GM23338 (cell line): ENCODE data around the gene DGKH. TPM values are rescaled to one million over a fixed set of nuclear protein-coding genes. Genes with fewer than 3 reads are reported as not detected.

Experiments used
- ATAC-seq: fragments of 200-7000 bp; cut with Tn5 transposase; 3 replicates; pipeline ENCODE4 v1.9.1; 2020
- DNase-seq: peaks from one replicate; pipeline ENCODE4 v3.0.0-alpha.2; 2015; ENCODE audit warnings: low spot score
- H2AFZ ChIP-seq: fragments of 200-600 bp; sonication (generic); 2 replicates; pipeline ENCODE4 v1.8.0; 2016; ENCODE audit warnings: antibody characterized with exemption, mild to moderate bottlenecking, moderate library complexity
- H3F3A ChIP-seq: fragments of 200-600 bp; sonication (generic); replicated peaks from 2 replicates; pipeline ENCODE4 v1.8.0; 2017; ENCODE audit warnings: antibody characterized with exemption, mixed run types, low read depth
- H3K27ac ChIP-seq: fragments of 200-600 bp; sonication (generic); 2 replicates; pipeline ENCODE4 v1.6.1; 2016; ENCODE audit warnings: low read depth
- H3K27me3 ChIP-seq: fragments of 200-600 bp; sonication (generic); 2 replicates; pipeline ENCODE4 v1.8.0; 2016; ENCODE audit warnings: mild to moderate bottlenecking, mixed run types, moderate library complexity; ENCODE audit not compliant: insufficient read depth
- H3K36me3 ChIP-seq: fragments of 200-600 bp; sonication (generic); 2 replicates; pipeline ENCODE4 v1.8.0; 2016; ENCODE audit warnings: mild to moderate bottlenecking; ENCODE audit not compliant: insufficient read depth
- H3K4me1 ChIP-seq: fragments of 200-600 bp; sonication (generic); 2 replicates; pipeline ENCODE4 v1.8.0; 2016; ENCODE audit warnings: mild to moderate bottlenecking, moderate library complexity; ENCODE audit not compliant: insufficient read depth
- H3K4me2 ChIP-seq: fragments of 200-600 bp; sonication (generic); 2 replicates; pipeline ENCODE4 v1.7.1; 2017; ENCODE audit warnings: mixed run types
- H3K4me3 ChIP-seq: fragments of 200-600 bp; sonication (generic); 2 replicates; pipeline ENCODE4 v1.6.1; 2016; ENCODE audit warnings: mixed run types
- H3K79me2 ChIP-seq: fragments of 200-600 bp; sonication (generic); replicated peaks from 2 replicates; pipeline ENCODE4 v1.8.0; 2017; ENCODE audit warnings: mild to moderate bottlenecking; ENCODE audit not compliant: insufficient read depth
- H3K9me2 ChIP-seq: fragments of 200-600 bp; sonication (generic); 2 replicates; pipeline ENCODE4 v1.8.0; 2017; ENCODE audit not compliant: insufficient read depth
- H4K20me1 ChIP-seq: fragments of 200-600 bp; sonication (generic); replicated peaks from 2 replicates; pipeline ENCODE4 v1.8.0; 2017; ENCODE audit warnings: mild to moderate bottlenecking; ENCODE audit not compliant: insufficient read depth
- H3K27ac Mint-ChIP-seq: 2 replicates; pipeline ENCODE4 v1.8.0; 2020; ENCODE audit warnings: inconsistent platforms, mild to moderate bottlenecking, moderate library complexity, mixed read lengths
- H3K27me3 Mint-ChIP-seq: 3 replicates; pipeline ENCODE4 v1.8.0; 2022; ENCODE audit warnings: low read depth, mild to moderate bottlenecking, moderate library complexity, mixed read lengths, inconsistent platforms; ENCODE audit not compliant: insufficient read depth, poor library complexity
- H3K36me3 Mint-ChIP-seq: 3 replicates; pipeline ENCODE4 v1.8.0; 2021; ENCODE audit warnings: low read depth, mild to moderate bottlenecking, inconsistent platforms, moderate library complexity, mixed read lengths
- H3K4me1 Mint-ChIP-seq: 3 replicates; pipeline ENCODE4 v1.8.0; 2020; ENCODE audit warnings: mild to moderate bottlenecking, inconsistent platforms, mixed read lengths
- H3K4me3 Mint-ChIP-seq: 3 replicates; pipeline ENCODE4 v1.8.0; 2021; ENCODE audit warnings: moderate library complexity, mild to moderate bottlenecking, inconsistent platforms, mixed read lengths
- H3K9me3 Mint-ChIP-seq: 3 replicates; pipeline ENCODE4 v1.8.0; 2020; ENCODE audit warnings: moderate library complexity, mild to moderate bottlenecking, inconsistent platforms, mixed read lengths
- CREB1 ChIP-seq: fragments of 250-450 bp; sonication (Bioruptor Pico); IDR thresholded peaks from 2 replicates; pipeline ENCODE4 v1.5.0; 2020; ENCODE audit warnings: low read depth, mild to moderate bottlenecking, moderate library complexity
- ETS1 ChIP-seq: IDR thresholded peaks from 2 replicates; pipeline ENCODE4 v1.6.1; 2016; ENCODE audit warnings: antibody characterized with exemption
- EZH2 ChIP-seq: fragments of 200-600 bp; sonication (generic); IDR thresholded peaks from one replicate; pipeline ENCODE4 v1.8.0; 2017; ENCODE audit warnings: antibody characterized with exemption, mild to moderate bottlenecking, low read depth; ENCODE audit not compliant: unreplicated experiment
- EZH2phosphoT487 ChIP-seq: fragments of 200-600 bp; sonication (generic); IDR thresholded peaks from one replicate; pipeline ENCODE4 v1.8.1; 2018; ENCODE audit warnings: antibody characterized with exemption; ENCODE audit not compliant: unreplicated experiment
- JUNB ChIP-seq: IDR thresholded peaks from one replicate; pipeline ENCODE4 v1.6.1; 2016; ENCODE audit warnings: antibody characterized with exemption; ENCODE audit not compliant: unreplicated experiment
- NANOG ChIP-seq: IDR thresholded peaks from 2 replicates; pipeline ENCODE4 v1.6.1; 2016; ENCODE audit warnings: antibody characterized with exemption, borderline replicate concordance
- REST ChIP-seq: IDR thresholded peaks from one replicate; pipeline ENCODE4 v1.6.1; 2018; ENCODE audit warnings: antibody characterized with exemption; ENCODE audit not compliant: unreplicated experiment
- STAT1 ChIP-seq: IDR thresholded peaks from one replicate; pipeline ENCODE4 v1.6.1; 2016; ENCODE audit warnings: antibody characterized with exemption; ENCODE audit not compliant: unreplicated experiment
- ZNF331 ChIP-seq: fragments of 250-450 bp; sonication (Bioruptor Pico); IDR thresholded peaks from 2 replicates; pipeline ENCODE4 v1.5.0; 2020; ENCODE audit warnings: low read depth, mild to moderate bottlenecking, moderate library complexity
- ZNF462 ChIP-seq: fragments of 250-450 bp; sonication (Bioruptor Pico); IDR thresholded peaks from 2 replicates; pipeline ENCODE4 v1.5.0; 2020; ENCODE audit warnings: mild to moderate bottlenecking, moderate library complexity
- polyA plus RNA-seq: library from polyadenylated mRNA; unstranded; fragments of >200 nt; fragmentation: Nextera tagmentation; extraction: Ambion mirVana; gene quantifications from 2 replicates; pipeline ENCODE4 v1.2.1, GENCODE V29; 2016
- total RNA-seq: library from RNA; depleted of rRNA; stranded (reverse); fragments of >200 nt; shearing (Covaris generic); gene quantifications from 2 replicates; pipeline ENCODE4 v1.2.3, GENCODE V29; 2014

The DGKH gene
- total and polyA plus RNA-seq, 2 experiments from 2014 or later, result 2.1 to 7.5 TPM

GRCh38 chr13:42272804-42273175 is 224.3 kb downstream of the DGKH start:
- Histone ChIP-seq H3K36me3 (no peaks in the 10 kb centered on the region), H2AFZ (peak overlapping the region; percentile 84; the same call in 1 of the 2 replicates), H3K4me2 (peak overlapping the region; percentile 86), H4K20me1 (no peaks in the 10 kb centered on the region), H3K4me1 (peaks cover 35% of the 10 kb centered on the region), H3K9me2 (no peaks in the 10 kb centered on the region), H3K4me3 (peak overlapping the region; percentile 68), H3K27ac (peak overlapping the region; percentile 14; the same call in 1 of the 2 replicates), H3K79me2 (peaks cover 55% of the 10 kb centered on the region), H3F3A (peaks cover 5% of the 10 kb centered on the region; the same call in 1 of the 2 replicates), H3K27me3 (no peaks in the 10 kb centered on the region)
- Mint-ChIP-seq H3K27me3 (peaks cover 13% of the 10 kb centered on the region), H3K36me3 (peaks cover 20% of the 10 kb centered on the region), H3K4me1 (peaks cover 47% of the 10 kb centered on the region), H3K4me3 (peak overlapping the region; percentile 98), H3K9me3 (peaks cover 31% of the 10 kb centered on the region), H3K27ac (0 out of 2 replicates have a peak overlapping the region, but pooled peaks have one; percentile 82)
- DNase-seq, result no peak
- ATAC-seq, result no peak
- TF ChIP-seq EZH2, result no peak

GRCh38 chr13:42274386-42275097 is 226.1 kb downstream of the DGKH start:
- H3K27me3 ChIP-seq, result no peaks in the 10 kb centered on the region
- H3F3A ChIP-seq, result peaks cover 5% of the 10 kb centered on the region; the same call in 1 of the 2 replicates
- no peak overlapping the region; the same call in 2 of the 3 replicates for H3K4me3 Mint-ChIP-seq
- H3K4me3 ChIP-seq, result no peak overlapping the region
- H3K79me2 ChIP-seq, result peaks cover 73% of the 10 kb centered on the region
- H3K27ac Mint-ChIP-seq, result peak overlapping the region; percentile 81
- H3K4me1 ChIP-seq, result peaks cover 38% of the 10 kb centered on the region
- peaks cover 23% of the 10 kb centered on the region for H3K9me3 Mint-ChIP-seq
- H3K27ac ChIP-seq, result no peak overlapping the region
- H4K20me1 ChIP-seq, result no peaks in the 10 kb centered on the region
- H3K36me3 ChIP-seq, result no peaks in the 10 kb centered on the region
- no peak for DNase-seq
- H3K27me3 Mint-ChIP-seq, result peaks cover 12% of the 10 kb centered on the region
- H3K4me2 ChIP-seq, result no peak overlapping the region
- no peak for ATAC-seq
- peaks cover 50% of the 10 kb centered on the region for H3K4me1 Mint-ChIP-seq
- H3K36me3 Mint-ChIP-seq, result peaks cover 19% of the 10 kb centered on the region
- H3K9me2 ChIP-seq, result no peaks in the 10 kb centered on the region
- H2AFZ ChIP-seq, result no peak overlapping the region
- TF ChIP-seq EZH2phosphoT487, result no peak
- TF ChIP-seq STAT1, result no peak
- no peak for TF ChIP-seq ZNF462 (CRISPR knock-in tag)
- no peak for TF ChIP-seq REST
- no peak for TF ChIP-seq JUNB
- no peak for TF ChIP-seq ZNF331
- TF ChIP-seq ETS1, result no peak
- TF ChIP-seq CREB1 (CRISPR knock-in tag), result no peak
- TF ChIP-seq NANOG, result no peak
- TF ChIP-seq EZH2, result no peak
